Heart left ventricle (tissue), 16 donors: ENCODE results near the gene DDX4. TPM values are rescaled to one million over a fixed set of nuclear protein-coding genes. Genes with fewer than 3 reads are reported as not detected.

ENCODE experiments used
- ATAC-seq, 4 donors: fragments of 200-7000 bp; cut with Tn5 transposase; one replicate each; pipeline ENCODE4 v1.9.1; 2020 to 2022; ENCODE audit warnings: moderate library complexity in 4 of 4, mild to moderate bottlenecking in 3 of 4, moderate number of reproducible peaks in 1 of 4
- DNase-seq, 5 donors: peaks; one replicate each; pipeline ENCODE4 v3.0.0-alpha.2; 2020
- H3K27ac ChIP-seq, 12 donors: fragments of 200-600 bp; sonication (generic) in 4 of 12; one replicate each; pipeline versions ENCODE4 v1.5.0 to v1.8.0; 2016 to 2022; ENCODE audit warnings: mild to moderate bottlenecking in 2 of 12
- H3K27me3 ChIP-seq, 9 donors: fragments of 200-600 bp; sonication (generic) in 2 of 9; one replicate each; pipeline versions ENCODE4 v1.5.1 to v1.8.0; 2016 to 2022; ENCODE audit warnings: mild to moderate bottlenecking in 3 of 9
- H3K36me3 ChIP-seq, 9 donors: fragments of 200-600 bp; sonication (generic) in 2 of 9; one replicate each; pipeline versions ENCODE4 v1.5.0 to v1.8.0; 2018 to 2022; ENCODE audit warnings: mild to moderate bottlenecking in 2 of 9
- H3K4me1 ChIP-seq, 12 donors: fragments of 200-600 bp; sonication (generic) in 4 of 12; one replicate each; pipeline versions ENCODE4 v1.5.0 to v1.8.0; 2016 to 2022; ENCODE audit warnings: mild to moderate bottlenecking in 3 of 12
- H3K4me3 ChIP-seq, 12 donors: fragments of 200-600 bp; sonication (generic) in 4 of 12; one replicate each; pipeline versions ENCODE4 v1.5.0 to v1.8.0; 2017 to 2022; ENCODE audit warnings: mild to moderate bottlenecking in 9 of 12, moderate library complexity in 4 of 12
- H3K9me3 ChIP-seq, 12 donors: fragments of 200-600 bp; sonication (generic) in 4 of 12; one replicate each; pipeline versions ENCODE4 v1.5.0 to v1.8.0; 2016 to 2022; ENCODE audit warnings: mild to moderate bottlenecking in 1 of 12
- CTCF ChIP-seq, 12 donors: fragments of 200-600 bp; sonication (generic) in 4 of 12; IDR thresholded peaks; one replicate each; pipeline versions ENCODE4 v1.5.0 to v1.8.0; 2018 to 2022; ENCODE audit warnings: antibody characterized with exemption in 12 of 12, mild to moderate bottlenecking in 5 of 12
- POLR2A ChIP-seq, 2 donors: fragments of 450-650 bp; IDR thresholded peaks; one replicate each; pipeline ENCODE4 v1.6.1; 2017; ENCODE audit warnings: antibody characterized with exemption in 2 of 2, mild to moderate bottlenecking in 2 of 2, moderate library complexity in 2 of 2
- WGBS, 4 donors: extraction: QIAGEN DNeasy Blood & Tissue Kit in 2 of 4; methylation state at CpG; one replicate each; pipeline versions ENCODE4 v1.1.5 to v1.1.7; 2013 to 2018; 5-methylcytosine and 5-hydroxymethylcytosine counted together
- intact Hi-C, 10 donors: fragments of 100-400 bp; cut with DNase I; formaldehyde crosslinking; loops; one replicate each; pipeline versions ENCODE4 v1.11.1 to v1.14.2; 2022
- polyA plus RNA-seq, 2 donors: library from polyadenylated mRNA; stranded (reverse); fragments of 200-250 nt; gene quantifications; one replicate each; pipeline ENCODE4 v1.2.3, GENCODE V29; 2013
- total RNA-seq, 9 donors: library from RNA; depleted of rRNA in 2 of 9; stranded (reverse); fragments of >200 nt in 2 of 9; fragmentation: NEBNext Ultra II Directional in 3 of 9; extraction: Animal tissue kit (Norgen Biotek cat#: 25700) in 3 of 9; gene quantifications; one replicate each; pipeline versions ENCODE4 v1.1.0 to v1.2.4, GENCODE V29; 2016 to 2023
- donor health status: ischemic (EF 13 %, LVEDD 7.1; RV severe dilation, severe dysfunction).
- donor health status: healthy with polysubstance abuse.
- donor health status: DM: no; HTN: yes; CAD: no.
- donor health status: DM: no; HTN: no; CAD: no.
- donor health status: ischemic (EF 25% LVEDD 6.9; RV normal size, moderate dysfunction).
- donor health status: ischemic (EF 25% LVEDD 5.7; RV mildly dilated, moderate dysfunction).
- donor health status: healthy.
- donor health status: DM: yes; HTN: yes; CAD: no.
- donor health status: ischemic (EF 35%, LVEDD 5.7; RV mildly dilated, moderate dysfunction).
- donor health status: nonischemic (EF 11% LVEDD 7.7; RV severe dilation, severe dysfunction).
- donor health status: DM: yes; HTN: yes; CAD: no.
- donor health status: PGD.
- donor health status: ischemic (EF 29% LVEDD 5.4; RV normal size, mild dysfunction).
- donor health status: nonischemic (EF 23%, LVEDD 6.1; RV moderate dilation, normal function).

DDX4 gene
- total and polyA plus RNA-seq, 11 donors: not detected

- no peak for TF ChIP-seq POLR2A (IDR thresholded peaks at IDR 0.05)
- no peak for TF ChIP-seq CTCF (IDR thresholded peaks at IDR 0.05)
- 91 to 93% (median 93%) methylated on average over 3 of the region's 3 CpGs for WGBS, 4 donors
- no peak for DNase-seq
- intact Hi-C loops: loop anchor here in 1 of 10 donors (10.0 kb wide), 1 partner anchor 503 kb away; no protein-coding TSS in a partner anchor
- Histone ChIP-seq H3K36me3 (peaks cover 0 to 22% (median 12%) of the 10 kb centered on the region in 9 donors), H3K4me3 (no peak overlapping the region), H3K4me1 (peaks cover 0 to 7% (median 0%) of the 10 kb centered on the region in 12 donors), H3K27ac (no peak overlapping the region), H3K27me3 (no peaks in the 10 kb centered on the region), H3K9me3 (no peaks in the 10 kb centered on the region)
- no peak for ATAC-seq
Observed at GRCh38 chr5:55701462-55702103, 36.3 kb upstream of the DDX4 start.

- 32 to 50% (median 38%) methylated on average over 1 of the region's 1 CpG for WGBS, 4 donors
- TF ChIP-seq CTCF (IDR thresholded peaks at IDR 0.05): no peak
- no peak for TF ChIP-seq POLR2A (IDR thresholded peaks at IDR 0.05)
- intact Hi-C loops: loop anchor here in 1 of 10 donors (10.0 kb wide), 1 partner anchor 502 kb away; no protein-coding TSS in a partner anchor
- peaks cover 0 to 16% (median 8%) of the 10 kb centered on the region in 9 donors for H3K36me3 ChIP-seq
- H3K27ac ChIP-seq: no peak overlapping the region
- DNase-seq (no peak), ATAC-seq (no peak)
- H3K9me3 ChIP-seq: no peaks in the 10 kb centered on the region
- no peaks in the 10 kb centered on the region for H3K27me3 ChIP-seq
- H3K4me1 ChIP-seq: peaks cover 0 to 7% (median 0%) of the 10 kb centered on the region in 12 donors
- H3K4me3 ChIP-seq: no peak overlapping the region
Observed at GRCh38 chr5:55702598-55703345, 35.1 kb upstream of the DDX4 start.

- H3K27ac ChIP-seq: no peak overlapping the region
- H3K4me3 ChIP-seq: no peak overlapping the region
- H3K9me3 ChIP-seq: no peaks in the 10 kb centered on the region
- TF ChIP-seq CTCF (IDR thresholded peaks at IDR 0.05): no peak
- TF ChIP-seq POLR2A (IDR thresholded peaks at IDR 0.05): no peak
- peaks cover 0 to 26% (median 19%) of the 10 kb centered on the region in 9 donors for H3K36me3 ChIP-seq
- H3K27me3 ChIP-seq: no peaks in the 10 kb centered on the region
- DNase-seq (no peak), ATAC-seq (no peak)
- H3K4me1 ChIP-seq: peaks cover 0 to 11% (median 3%) of the 10 kb centered on the region in 12 donors
- intact Hi-C loops: loop anchor here in 1 of 10 donors (2.0 to 10.0 kb wide), 2 partner anchors 51 to 499 kb away; no protein-coding TSS in a partner anchor
Observed at GRCh38 chr5:55706230-55706629, 31.6 kb upstream of the DDX4 start.

GRCh38 chr5:55708732-55709131 lies 29.1 kb upstream of the DDX4 start:
- TF ChIP-seq POLR2A (IDR thresholded peaks at IDR 0.05) (no peak), CTCF (IDR thresholded peaks at IDR 0.05) (no peak)
- H3K4me3 ChIP-seq: no peak overlapping the region

More at GRCh38 chr5:55708732-55709131, 29.1 kb upstream of the DDX4 start:
- Histone ChIP-seq H3K27me3 (no peaks in the 10 kb centered on the region), H3K36me3 (peaks cover 0 to 22% (median 10%) of the 10 kb centered on the region in 9 donors), H3K9me3 (no peaks in the 10 kb centered on the region), H3K4me1 (peaks cover 0 to 26% (median 7%) of the 10 kb centered on the region in 12 donors), H3K27ac (no peak overlapping the region)
- intact Hi-C loops: loop anchor here in 1 of 10 donors (10.0 kb wide), 1 partner anchor 496 kb away; no protein-coding TSS in a partner anchor
- ATAC-seq (no peak), DNase-seq (no peak)
